GM18508 (cell line): Measurements from ENCODE around the gene ODAD2.

Source experiments
- ATAC-seq: cut with Tn5 transposase; IDR thresholded peaks from one replicate; pipeline ENCODE4 v1.9.1; 2021; ENCODE audit warnings: moderate number of reproducible peaks; ENCODE audit not compliant: insufficient read depth, unreplicated experiment

ODAD2 gene

DNA sequence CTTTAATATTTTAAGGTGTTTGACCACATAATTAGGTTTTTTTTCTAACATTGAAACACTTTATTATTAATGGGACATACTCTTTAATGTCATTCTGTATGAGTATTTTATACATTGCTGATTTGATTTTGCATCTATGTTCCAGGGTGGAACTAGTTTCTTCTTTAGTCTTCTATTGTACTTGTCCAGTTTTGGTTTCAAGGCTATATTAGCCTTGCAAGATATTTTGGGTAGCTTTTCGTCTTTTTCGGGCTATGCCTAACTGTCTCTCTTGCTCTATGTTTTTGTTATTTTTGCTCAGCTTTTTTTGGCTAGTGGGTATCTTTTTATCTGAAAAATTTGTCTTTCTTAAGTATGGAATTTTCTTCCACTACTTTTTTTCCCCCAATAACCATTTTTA is 214.6 kb downstream of the ODAD2 start:
- ATAC-seq = no peak

DNA sequence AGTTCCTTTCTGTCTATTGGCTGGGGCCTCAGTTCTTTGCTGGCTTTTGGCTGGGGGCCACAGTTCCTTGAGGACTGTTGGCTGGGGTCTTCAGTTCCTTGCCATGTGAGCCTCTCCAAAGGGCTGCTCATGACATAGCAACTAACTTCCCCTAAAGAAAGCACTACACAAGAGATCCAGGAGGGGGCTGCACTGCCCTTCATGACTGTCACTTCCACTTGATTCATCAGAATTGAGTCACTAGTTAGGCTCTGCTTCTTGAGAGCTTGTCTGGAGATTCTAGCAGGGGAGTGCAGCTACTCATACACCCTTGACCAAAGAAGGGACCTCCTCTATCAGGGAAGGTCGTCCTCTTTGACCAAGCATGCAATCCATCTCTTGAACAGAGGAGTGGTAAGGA is 215.2 kb downstream of the ODAD2 start:
- ATAC-seq = no peak

DNA sequence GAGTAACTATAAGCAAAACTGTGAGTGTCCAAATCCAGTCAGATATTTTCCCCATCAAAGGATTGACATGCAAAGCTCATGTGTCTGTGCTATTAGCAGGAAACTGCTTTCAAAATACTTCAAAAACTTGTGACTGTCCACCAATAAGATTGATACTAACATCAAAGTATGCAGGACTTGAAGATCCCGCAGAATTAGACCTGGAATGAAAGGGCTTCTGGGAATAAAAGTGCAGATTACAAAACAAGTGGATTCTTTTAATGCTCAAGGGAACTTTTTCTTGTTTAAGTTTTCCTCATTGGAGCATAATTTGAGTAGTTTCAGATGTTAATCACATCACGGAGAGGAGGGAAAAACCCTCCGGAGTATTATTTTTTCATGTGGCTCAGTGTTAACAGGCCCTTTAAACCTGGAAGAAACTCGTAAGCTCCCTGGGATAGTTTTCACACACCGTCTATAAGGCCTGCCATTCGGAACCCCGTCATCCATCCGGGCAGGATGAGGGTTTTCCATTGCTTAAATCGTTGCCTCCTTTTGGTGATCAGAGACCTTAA is 219.3 kb downstream of the ODAD2 start:
- no peak for ATAC-seq

DNA sequence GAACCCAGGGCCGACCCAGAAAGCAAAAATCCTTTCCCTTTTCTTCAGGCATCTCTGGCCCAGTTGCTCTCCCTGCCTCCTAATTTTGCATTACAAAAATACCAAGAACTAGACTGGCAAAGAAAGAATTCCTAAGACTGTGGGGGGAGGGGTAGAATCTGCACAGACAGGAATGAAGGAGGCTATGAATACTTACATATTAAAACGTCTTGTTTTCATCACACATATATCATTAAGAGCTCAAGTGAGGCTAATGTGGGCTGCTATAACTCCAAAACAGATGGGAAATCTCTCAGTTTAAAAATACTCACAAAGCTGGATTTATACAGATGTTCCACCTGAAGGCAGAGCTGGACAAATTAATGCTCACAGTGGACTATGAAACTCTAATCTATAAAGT is 224.0 kb downstream of the ODAD2 start:
- no peak for ATAC-seq

DNA sequence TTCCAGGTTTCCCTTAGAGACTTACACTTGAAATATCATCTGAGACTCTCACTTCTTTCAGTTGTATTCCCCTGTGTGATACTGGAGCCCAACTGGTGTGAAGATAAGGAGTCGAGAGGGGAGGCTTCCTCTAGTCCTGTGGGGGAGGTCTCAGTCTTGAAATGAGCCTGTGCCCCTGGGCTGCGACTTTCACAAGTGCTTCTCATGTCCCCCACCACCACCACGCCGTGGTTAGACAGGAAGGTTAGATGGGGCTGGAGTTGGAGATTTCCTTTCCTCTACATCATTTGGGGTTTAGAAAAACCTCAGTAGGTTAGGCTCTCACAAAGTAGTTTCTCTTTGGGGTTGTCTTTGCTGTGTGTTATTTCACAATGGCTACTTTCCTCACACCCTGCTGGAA is 227.6 kb downstream of the ODAD2 start:
- no peak for ATAC-seq

DNA sequence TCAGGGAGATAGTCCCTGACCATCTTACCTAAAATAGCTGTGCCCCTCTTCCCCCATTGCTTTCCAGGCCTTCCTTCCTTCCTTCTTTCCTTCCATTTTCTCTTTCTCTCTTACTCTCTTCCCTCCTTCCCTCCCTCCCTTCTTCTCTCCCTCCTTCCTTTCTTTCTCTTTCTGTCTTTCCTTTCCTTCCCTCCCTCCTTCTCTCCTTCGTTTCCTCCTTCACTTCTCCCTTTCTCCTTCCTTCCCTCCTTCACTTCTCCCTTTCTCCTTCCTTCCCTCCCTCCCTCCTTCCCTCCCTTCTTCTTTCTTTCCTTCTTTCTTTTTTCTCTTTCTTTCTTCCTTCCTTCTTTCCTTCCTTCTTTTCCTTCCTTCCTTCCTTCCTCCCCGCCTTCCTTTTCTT is 228.7 kb downstream of the ODAD2 start:
- ATAC-seq = no peak
